NCI-H1417 treated with DMSO at 0.1 percent for 48 hours (cell line): ENCODE results near the gene COA8.

Experiments
- DNase-seq: peaks from one replicate; lab custom pipeline; 2025; lab: John Stamatoyannopoulos, UW

The COA8 gene

DNA sequence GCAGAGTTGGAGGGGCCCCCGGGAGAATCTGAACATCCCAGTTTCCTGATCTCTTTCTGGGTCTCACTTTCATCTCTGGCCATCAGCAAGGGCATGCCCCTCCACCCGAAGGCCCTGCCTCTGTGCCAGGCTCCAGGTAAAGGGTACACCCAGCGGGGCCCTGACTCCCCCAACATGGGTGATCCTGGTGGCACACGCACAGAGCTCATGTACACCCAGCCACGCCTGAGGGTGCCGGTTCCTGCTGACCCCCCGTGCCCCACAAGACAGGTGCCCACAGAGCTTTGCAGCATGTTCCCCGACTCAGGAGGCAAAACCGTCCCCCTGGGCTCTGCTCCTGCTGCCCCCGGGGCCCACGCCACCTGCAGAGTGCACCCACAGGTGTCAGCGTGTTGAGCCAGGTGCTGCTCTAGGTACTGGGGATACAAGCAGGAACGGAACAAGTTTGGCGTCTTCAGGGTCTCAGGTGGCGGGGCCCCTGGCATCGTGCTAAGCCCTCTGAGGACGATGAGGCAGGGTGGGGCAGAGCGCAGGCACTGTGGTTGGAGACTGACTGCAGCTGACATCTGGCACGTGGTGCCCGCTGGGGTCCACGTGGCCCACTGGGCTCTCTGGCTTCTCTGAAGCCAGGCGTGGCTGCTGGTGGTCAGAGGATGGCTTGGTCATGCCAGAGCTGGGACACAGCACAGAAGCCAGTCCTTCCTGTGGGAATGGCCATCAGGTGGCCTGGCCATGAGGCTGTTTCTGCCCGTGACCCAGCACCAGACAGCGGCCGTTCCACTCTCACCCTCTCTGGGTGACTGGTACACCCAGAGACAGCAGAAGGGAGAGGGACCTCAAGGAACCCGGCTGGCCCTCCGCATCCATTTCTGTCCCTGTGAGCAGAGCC, 14.1 kb upstream of the COA8 start:
- no peak for DNase-seq

GRCh38 chr14:103549361-103550311, 13.1 kb upstream of the COA8 start:
- no peak for DNase-seq

DNA sequence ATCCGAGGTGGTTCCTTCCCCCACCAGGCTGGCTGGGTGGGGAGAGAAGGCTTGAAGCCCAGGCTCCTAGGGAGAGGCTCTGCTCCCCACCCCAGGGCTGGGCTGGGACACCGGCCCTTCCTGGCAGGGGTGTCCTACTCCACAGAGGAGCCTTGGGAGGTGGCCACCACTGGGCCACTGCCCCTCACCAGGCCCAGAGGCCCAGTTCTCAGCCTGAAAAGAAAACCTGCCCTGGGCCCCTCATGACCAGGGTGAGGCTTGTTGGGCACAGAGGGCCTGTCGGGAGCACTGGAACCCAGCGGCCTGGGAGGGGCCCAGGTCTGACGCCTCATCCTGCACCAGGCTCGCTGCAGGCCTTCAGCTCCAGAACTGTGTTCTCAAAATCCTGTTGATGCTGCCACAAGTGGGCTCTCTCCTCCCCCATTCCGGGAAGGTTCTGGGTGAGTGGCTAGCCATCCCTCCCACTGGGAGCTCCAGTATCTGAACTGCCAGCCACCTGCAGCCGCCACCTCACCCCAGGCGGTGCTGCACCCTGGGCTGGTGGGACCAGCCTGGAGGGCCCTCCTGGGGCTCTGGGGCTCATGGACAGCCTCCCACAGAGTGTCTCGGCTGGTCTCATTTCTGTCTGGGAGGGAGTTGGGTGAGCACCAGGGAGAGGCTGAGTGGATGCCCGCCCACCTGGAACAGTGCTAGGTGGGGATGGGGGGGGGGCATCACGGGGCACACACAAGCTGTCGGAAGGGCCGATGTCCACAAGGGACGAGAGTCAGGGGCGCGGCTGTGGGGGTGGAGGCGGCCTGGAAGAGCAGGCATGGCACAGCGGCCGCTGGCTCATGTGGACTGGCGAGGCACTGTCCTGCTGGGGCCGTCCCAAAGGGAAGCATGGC, 12.1 kb upstream of the COA8 start:
- DNase-seq = no peak

- DNase-seq = no peak
Measured at GRCh38 chr14:103551338-103551762, 11.4 kb upstream of the COA8 start.

DNA sequence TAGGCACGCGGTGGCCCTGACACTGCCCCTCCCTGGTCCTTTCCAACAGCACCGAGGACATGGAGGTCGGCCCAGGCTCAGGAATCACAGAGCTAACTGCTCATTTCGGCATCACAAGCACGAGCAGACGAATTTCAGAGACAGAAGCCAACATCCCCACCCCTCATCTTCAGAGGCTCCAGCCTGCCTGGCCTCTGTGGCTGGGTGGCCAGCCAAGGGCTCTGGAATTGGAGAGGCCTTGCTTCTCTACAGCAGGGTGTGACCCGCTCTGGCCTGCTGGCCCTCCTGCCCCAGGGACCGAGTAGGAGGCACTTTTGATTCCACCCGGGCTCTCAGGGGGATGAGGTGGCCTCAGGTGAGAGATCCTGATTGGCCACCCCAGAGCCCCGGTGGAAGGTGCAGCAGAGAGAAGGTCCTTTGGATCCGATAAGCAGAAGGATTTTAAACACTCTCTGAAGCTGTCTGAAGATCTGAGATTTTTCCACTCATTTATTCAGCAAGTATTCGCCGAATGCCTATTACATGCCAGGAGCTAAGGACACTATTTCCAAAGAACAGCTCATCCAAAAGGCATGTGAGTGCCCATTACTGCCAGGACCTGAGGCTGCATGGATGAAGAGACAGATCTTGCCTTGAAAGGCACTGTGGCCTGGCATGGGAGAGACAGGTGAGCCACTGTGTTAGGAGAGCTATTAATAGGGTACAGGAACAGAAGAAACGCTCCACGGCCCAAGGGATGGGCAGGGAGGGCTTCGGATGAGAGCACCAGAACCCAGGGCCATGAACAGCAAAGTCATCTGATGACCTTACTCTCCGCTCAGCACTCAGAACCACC, 10.5 kb upstream of the COA8 start:
- DNase-seq = no peak

DNA sequence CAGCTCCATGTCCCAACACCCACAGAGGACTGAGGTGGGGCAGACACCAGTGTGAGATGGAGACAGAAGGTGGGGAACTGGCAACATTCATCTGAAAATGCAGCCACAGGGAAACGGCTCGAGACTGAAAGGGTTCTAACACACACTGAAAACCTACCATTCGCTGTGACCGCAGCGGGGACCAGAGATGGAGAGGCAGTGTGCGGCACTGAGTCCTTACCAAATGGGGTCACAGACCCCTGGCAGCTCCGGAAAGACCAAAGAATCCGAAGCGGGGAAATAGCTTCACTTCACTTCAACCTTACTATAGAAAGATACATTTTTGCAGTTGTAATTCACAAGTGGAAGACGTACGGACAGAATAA, 9.9 kb upstream of the COA8 start:
- DNase-seq = no peak

DNA sequence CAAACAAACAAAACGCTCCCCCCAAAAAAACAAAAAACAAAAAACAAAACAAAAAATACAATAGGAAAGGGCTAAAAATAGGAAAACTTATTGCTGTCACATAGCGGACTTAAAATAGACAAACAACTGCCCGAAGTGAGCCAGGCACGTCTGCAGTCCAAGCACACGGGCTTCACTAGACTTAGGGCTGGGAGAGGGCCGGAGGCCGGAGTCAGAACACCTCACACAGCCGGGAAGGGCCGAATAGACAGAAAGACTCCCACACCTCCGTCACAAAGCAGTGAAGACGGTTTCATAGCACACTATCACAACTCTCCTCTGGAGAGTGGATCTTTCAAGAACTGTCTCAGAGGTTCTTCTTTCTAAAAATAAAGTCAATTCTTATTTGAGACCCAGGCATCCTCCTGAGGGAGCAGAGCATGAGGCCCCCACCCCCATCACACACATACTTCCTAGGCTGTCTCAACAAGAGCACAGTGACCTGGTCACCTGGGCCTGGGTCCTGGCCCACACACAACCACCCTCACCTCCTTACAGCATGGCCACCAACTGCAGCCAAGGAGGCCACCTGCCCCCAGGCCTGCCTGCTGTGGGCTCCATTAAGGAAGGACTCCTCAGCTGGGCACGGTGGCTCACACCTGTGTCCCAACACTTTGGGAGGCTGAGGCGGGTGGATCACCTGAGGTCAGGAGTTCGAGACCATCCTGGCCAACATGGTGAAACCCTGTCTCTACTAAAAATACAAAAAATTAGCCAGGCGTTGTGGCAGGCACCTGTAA, 7.0 kb upstream of the COA8 start:
- no peak for DNase-seq

GRCh38 chr14:103556946-103557758, 5.6 kb upstream of the COA8 start:
- DNase-seq = no peak

GRCh38 chr14:103558071-103558882, 4.5 kb upstream of the COA8 start:
- no peak for DNase-seq

DNA sequence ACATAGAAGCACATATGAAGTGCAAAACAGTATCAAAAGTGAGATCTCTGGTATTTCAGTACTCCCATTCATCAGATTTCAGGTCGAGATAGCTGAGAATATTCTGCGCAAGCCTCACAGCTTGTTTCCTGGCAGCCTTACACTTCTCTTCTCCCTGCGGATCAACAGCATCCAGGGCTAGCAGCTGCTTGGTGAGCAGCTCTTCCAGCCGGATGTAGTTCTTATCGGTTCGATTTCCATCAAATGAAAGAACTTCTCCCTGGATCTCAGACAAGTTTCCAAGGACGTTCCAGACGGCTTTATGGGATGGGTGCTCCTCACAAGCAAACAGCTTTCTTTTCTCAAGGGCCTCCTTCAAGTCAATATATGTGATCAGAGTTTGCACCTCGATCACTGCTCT, 3.0 kb upstream of the COA8 start:
- no peak for DNase-seq

- DNase-seq = no peak
Measured at GRCh38 chr14:103560691-103561090, 2.1 kb upstream of the COA8 start.

GRCh38 chr14:103561381-103562178, 1.2 kb upstream of the COA8 start:
- no peak for DNase-seq

- no peak for DNase-seq
Measured at GRCh38 chr14:103562179-103562428, 656 bp upstream of the COA8 start.

DNA sequence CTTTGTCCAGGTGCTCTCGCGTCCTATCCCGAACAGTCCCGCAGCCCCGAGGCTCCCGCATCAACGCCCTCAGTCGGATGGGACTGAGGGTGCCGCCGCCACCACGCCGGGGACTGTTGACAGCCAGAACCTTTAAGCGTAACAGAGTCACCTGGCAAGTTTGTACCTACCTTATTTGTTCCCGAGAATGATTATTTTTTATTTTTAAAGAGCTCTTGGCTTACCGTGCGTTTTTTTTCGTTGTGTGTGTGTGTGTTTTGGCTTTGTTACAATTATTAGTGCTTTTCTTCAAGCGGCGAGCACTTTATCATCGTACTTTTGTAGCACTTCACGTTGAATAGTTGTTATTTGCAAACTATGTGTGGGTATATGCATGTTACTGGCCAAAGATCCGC, 463 bp downstream of the COA8 start:
- no peak for DNase-seq

DNA sequence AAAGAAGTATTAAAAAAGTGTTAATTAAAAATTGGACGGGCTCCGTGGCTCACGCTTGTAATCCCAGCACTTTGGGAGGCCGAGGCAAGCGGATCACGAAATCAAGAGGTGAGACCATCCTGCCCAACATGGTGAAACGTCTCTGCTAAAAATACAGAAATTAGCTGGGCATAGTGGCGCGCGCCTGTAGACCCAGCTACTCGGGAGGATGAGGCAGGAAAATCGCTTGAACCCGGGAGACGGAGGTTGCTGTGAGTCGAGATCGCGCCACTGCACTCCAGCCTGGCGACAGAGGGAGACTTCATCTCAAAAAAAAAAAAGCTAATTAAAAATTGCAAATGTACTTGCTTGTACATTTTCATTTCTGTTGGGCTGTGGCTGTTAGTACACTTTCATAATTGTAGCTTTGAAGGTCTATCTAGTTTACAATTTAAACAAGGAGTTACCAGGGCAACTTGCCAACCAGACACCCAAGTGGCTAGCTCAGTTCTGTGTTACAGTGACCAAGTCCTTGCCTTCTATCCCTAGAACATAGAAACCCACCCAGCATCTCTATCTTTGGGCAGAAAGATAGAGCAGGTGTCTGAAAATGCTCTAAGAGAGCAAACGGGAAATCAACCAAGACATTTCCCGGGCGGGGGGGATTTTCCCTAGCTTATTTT, 1.2 kb downstream of the COA8 start:
- no peak for DNase-seq

DNA sequence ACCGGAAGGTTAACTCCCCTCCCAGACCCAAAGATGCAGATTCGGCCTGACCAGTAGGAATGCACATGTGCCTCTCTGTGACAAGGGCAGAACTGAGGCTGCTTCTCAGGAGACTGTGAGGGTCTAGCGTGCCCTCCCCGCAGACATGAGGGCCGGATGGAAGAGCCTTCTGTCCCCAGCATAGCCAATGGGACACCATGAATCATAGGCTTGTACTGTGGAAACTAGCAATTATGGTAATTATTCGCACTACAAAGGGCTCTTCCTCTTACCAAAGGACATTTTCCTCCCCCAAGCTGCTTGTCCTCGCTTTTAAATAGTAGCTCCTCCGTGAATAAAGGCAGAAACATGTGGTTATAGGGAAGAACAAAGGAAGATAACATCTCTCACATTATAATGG, 6.2 kb downstream of the COA8 start:
- DNase-seq = peak; percentile 92

- peak; percentile 92 for DNase-seq
Measured at GRCh38 chr14:103569408-103569807, 6.6 kb downstream of the COA8 start.
